ENCODE data around the gene FAM114A1.

FAM114A1 gene

GRCh38 chr4:38856046-38856445, 11.6 kb upstream of the FAM114A1 start:
- DNase-seq (ENCODE audit: low read depth, low spot score), result no peak
- ChIA-PET CTCF (interaction anchor here (0.7 to 3.5 kb wide), 19 partner anchors 9 to 676 kb away, joined by 3 to 30 read pairs (median 5); partner anchors contain the start of genes FAM114A1, TLR1 and TLR10), POLR2A (no interaction called here)
- TF ChIP-seq, protein P1, sequence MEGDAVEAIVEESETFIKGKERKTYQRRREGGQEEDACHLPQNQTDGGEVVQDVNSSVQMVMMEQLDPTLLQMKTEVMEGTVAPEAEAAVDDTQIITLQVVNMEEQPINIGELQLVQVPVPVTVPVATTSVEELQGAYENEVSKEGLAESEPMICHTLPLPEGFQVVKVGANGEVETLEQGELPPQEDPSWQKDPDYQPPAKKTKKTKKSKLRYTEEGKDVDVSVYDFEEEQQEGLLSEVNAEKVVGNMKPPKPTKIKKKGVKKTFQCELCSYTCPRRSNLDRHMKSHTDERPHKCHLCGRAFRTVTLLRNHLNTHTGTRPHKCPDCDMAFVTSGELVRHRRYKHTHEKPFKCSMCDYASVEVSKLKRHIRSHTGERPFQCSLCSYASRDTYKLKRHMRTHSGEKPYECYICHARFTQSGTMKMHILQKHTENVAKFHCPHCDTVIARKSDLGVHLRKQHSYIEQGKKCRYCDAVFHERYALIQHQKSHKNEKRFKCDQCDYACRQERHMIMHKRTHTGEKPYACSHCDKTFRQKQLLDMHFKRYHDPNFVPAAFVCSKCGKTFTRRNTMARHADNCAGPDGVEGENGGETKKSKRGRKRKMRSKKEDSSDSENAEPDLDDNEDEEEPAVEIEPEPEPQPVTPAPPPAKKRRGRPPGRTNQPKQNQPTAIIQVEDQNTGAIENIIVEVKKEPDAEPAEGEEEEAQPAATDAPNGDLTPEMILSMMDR (IDR thresholded peaks at IDR 0.05; ENCODE audit: insufficient read depth, low read length, missing control alignments), result no peak
- H3K4me3 ChIP-seq (ENCODE audit: low read depth, low read length), result no peak overlapping the region

DNA sequence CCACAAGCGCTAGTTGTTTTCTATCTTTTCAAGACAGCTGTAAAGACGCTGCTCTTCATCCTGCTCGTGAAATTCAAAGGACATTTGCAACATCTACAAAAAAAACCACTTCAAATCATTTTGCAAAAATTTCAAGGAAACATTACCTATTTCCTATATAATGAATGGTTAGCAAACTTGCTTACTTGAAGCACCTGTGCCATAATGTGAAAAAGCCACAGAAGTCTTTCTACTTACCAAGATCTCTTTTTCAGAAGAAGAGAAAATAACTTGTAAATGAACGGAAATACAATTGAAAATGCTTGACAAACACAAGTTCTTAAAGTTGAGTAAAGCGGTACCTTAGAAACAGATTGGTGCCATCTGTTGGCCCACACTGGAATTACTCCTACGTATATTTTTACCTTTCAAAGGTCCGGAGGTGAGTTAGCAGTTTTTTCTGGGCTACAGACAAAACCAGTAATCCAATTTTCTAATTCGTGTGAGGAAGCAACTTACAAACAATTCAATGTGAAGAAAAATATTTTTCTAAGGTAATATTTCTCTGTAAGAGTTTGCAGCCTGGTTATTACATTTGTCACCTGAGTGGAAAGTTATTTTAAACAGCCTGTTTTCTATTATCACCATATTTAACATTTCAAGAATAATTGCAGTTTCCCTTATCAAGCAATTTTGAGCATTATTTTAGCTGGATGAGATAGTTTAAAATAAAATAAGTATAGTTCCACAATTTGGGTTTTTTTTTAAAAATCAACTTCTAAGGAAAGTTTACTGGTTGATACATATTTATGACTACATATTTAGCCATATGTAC, 10.9 kb upstream of the FAM114A1 start, which contains the start of gene TLR6:
Gene TLR6, minus strand, starts transcription at position 294 of the 814 bp plus-strand sequence. CDS start 27,344 bp downstream, outside the sequence.
- peak within 1 kb of the TSS; percentile 39 for H3K4me3 ChIP-seq (ENCODE audit: low read depth, low read length)
- POLR2A ChIA-PET, result no interaction called here
- TF ChIP-seq, protein P1 (IDR thresholded peaks at IDR 0.05; ENCODE audit: insufficient read depth, low read length, missing control alignments), result peak; percentile 50
- DNase-seq (ENCODE audit: low read depth, low spot score), result no peak
- CTCF ChIA-PET, result interaction anchor here (0.7 to 3.5 kb wide), 20 partner anchors 10 to 98 kb away, joined by 3 to 30 read pairs (median 5); partner anchors contain the start of genes FAM114A1, TLR1 and TLR10

- CTCF ChIA-PET, result interaction anchor here (0.8 to 3.5 kb wide), 7 partner anchors 11 to 99 kb away, joined by 3 to 30 read pairs (median 5); no protein-coding TSS in a partner anchor
- POLR2A ChIA-PET, result no interaction called here
- H3K4me3 ChIP-seq (ENCODE audit: low read depth, low read length), result peak overlapping the region; percentile 39
- DNase-seq (ENCODE audit: low read depth, low spot score), result no peak
- TF ChIP-seq, protein P1 (IDR thresholded peaks at IDR 0.05; ENCODE audit: insufficient read depth, low read length, missing control alignments), result no peak
These were observed 10.1 kb upstream of the FAM114A1 start for GRCh38 chr4:38857354-38858096.

DNA sequence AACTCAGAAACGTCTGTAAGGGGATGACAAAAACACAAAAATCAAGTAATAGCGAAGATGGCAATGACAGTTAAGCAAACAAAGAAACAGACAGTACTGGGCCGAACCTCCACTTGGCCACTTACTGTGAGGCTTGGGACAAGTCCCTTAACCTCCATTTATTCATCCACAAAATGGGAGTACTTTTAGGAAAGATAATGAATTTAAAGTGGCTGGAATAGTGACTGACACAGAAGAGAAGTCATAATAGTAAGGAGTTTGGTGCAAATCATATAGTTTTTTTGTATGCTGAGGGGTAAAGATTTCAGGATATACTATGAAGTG, 9.5 kb upstream of the FAM114A1 start:
- TF ChIP-seq, protein P1 (IDR thresholded peaks at IDR 0.05; ENCODE audit: insufficient read depth, low read length, missing control alignments), result no peak
- no peak overlapping the region for H3K4me3 ChIP-seq (ENCODE audit: low read depth, low read length)
- POLR2A ChIA-PET, result interaction anchor here (0.7 kb wide), 1 partner anchor 112 kb away, joined by 4 read pairs; no protein-coding TSS in a partner anchor
- no peak for DNase-seq (ENCODE audit: low read depth, low spot score)
- CTCF ChIA-PET, result no interaction called here

DNA sequence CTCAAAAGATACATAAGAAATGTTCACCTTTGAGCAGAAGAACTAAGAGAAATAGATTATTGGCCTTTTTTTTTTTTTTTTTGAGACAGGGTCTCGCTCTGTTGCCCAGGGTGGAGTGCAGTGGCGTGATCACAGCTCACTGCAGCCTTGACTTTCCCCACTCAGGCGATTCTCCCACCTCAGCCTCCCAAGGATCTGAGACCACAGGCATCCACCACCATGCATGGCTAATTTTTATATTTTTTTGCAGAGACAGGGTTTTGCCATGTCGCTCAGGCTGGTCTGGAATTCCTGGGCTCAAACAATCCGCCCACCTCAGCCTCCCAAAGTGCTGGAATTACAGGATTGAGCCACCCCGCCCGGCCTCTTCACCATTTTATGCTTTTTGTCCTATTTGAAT, 8.1 kb upstream of the FAM114A1 start:
- DNase-seq (ENCODE audit: low read depth, low spot score), result no peak
- no peak overlapping the region for H3K4me3 ChIP-seq (ENCODE audit: low read depth, low read length)
- TF ChIP-seq, protein P1 (IDR thresholded peaks at IDR 0.05; ENCODE audit: insufficient read depth, low read length, missing control alignments), result no peak
- ChIA-PET CTCF (interaction anchor here (1.1 to 3.6 kb wide), 5 partner anchors 12 to 273 kb away, joined by 3 to 32 read pairs (median 14); no protein-coding TSS in a partner anchor), POLR2A (no interaction called here)
